Prostate gland (tissue), 2 donors: ENCODE data around the gene GRID1.

Experiments used
- POLR2A ChIP-seq: fragments of 450-650 bp; IDR thresholded peaks from one replicate; pipeline ENCODE4 v1.6.1; 2016; ENCODE audit warnings: antibody characterized with exemption, mild to moderate bottlenecking
- POLR2AphosphoS5 ChIP-seq: sonication (generic); formaldehyde crosslinking; IDR thresholded peaks from one replicate; pipeline ENCODE4 v1.6.1; 2017; ENCODE audit warnings: antibody characterized with exemption
- TF ChIP-seq, protein P1 (sequence below), 4 experiments: fragments of 200-600 bp in 2 of 4; fragments of 450-650 bp in 2 of 4; sonication (generic) in 2 of 4; IDR thresholded peaks; 1 replicate in 3 of 4; 2 replicates in 1 of 4; pipeline ENCODE4 v1.5.1; 2016 to 2019; ENCODE audit warnings: antibody characterized with exemption in 4 of 4, mild to moderate bottlenecking in 2 of 4, moderate library complexity in 2 of 4

DNA sequence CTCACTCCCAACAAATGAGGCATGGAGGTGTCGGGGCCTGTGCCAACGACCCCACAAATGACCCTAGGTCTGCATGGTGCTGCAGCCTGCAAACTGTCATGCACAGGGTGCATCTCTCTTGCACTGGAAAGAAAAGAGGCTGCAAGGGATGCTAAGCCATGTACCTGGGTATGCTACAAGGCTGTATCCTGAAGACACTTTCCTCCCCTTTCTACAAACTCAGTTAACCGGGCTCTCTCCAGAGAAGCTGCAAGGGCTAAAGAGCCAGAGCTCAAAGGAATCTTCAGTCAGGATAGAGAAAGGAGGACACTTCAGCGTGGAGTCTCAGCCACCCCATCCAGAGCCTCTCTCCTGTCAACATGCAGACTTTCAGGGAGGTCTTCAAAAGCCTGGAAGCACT, 449.0 kb downstream of the GRID1 start:
- TF ChIP-seq, protein P1, sequence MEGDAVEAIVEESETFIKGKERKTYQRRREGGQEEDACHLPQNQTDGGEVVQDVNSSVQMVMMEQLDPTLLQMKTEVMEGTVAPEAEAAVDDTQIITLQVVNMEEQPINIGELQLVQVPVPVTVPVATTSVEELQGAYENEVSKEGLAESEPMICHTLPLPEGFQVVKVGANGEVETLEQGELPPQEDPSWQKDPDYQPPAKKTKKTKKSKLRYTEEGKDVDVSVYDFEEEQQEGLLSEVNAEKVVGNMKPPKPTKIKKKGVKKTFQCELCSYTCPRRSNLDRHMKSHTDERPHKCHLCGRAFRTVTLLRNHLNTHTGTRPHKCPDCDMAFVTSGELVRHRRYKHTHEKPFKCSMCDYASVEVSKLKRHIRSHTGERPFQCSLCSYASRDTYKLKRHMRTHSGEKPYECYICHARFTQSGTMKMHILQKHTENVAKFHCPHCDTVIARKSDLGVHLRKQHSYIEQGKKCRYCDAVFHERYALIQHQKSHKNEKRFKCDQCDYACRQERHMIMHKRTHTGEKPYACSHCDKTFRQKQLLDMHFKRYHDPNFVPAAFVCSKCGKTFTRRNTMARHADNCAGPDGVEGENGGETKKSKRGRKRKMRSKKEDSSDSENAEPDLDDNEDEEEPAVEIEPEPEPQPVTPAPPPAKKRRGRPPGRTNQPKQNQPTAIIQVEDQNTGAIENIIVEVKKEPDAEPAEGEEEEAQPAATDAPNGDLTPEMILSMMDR (IDR thresholded peaks at IDR 0.05) = no peak
- TF ChIP-seq POLR2A (no peak), POLR2AphosphoS5 (no peak)
